H9 (cell line): ENCODE data around the gene ERAP2. TPM values are rescaled to one million over a fixed set of nuclear protein-coding genes. Genes with fewer than 3 reads are reported as not detected.

Experiments
- DNase-seq: peaks from one replicate; pipeline ENCODE4 v3.0.0-alpha.2; 2017
- H2AFZ ChIP-seq: one replicate; pipeline ENCODE4 v1.6.1; 2013; ENCODE audit warnings: mild to moderate bottlenecking, low read length, control low read depth, moderate library complexity
- H2AK5ac ChIP-seq: 2 replicates; pipeline ENCODE4 v1.6.1; 2013; ENCODE audit warnings: low read length, control low read depth, mixed read lengths; ENCODE audit not compliant: insufficient read length
- H2BK120ac ChIP-seq: one replicate; pipeline ENCODE4 v1.6.1; 2013; ENCODE audit warnings: low read depth, mild to moderate bottlenecking, low read length, control low read depth, inconsistent platforms; ENCODE audit not compliant: poor library complexity, severe bottlenecking
- H2BK12ac ChIP-seq: 2 replicates; pipeline ENCODE4 v1.6.1; 2013; ENCODE audit warnings: low read length, control low read depth, mixed read lengths, low read depth; ENCODE audit not compliant: insufficient read length
- H2BK15ac ChIP-seq: 2 replicates; pipeline ENCODE4 v1.6.1; 2013; ENCODE audit warnings: low read depth, low read length, control low read depth
- H2BK20ac ChIP-seq: one replicate; pipeline ENCODE4 v1.6.1; 2013; ENCODE audit warnings: low read depth, mild to moderate bottlenecking, low read length, control low read depth, inconsistent platforms; ENCODE audit not compliant: poor library complexity, severe bottlenecking
- H2BK5ac ChIP-seq: 2 replicates; pipeline ENCODE4 v1.6.1; 2013; ENCODE audit warnings: low read length, control low read depth, mixed read lengths; ENCODE audit not compliant: insufficient read length
- H3K14ac ChIP-seq: 2 replicates; pipeline ENCODE4 v1.6.1; 2013; ENCODE audit warnings: low read length, control low read depth; ENCODE audit not compliant: insufficient read depth
- H3K18ac ChIP-seq: 2 replicates; pipeline ENCODE4 v1.6.1; 2013; ENCODE audit warnings: low read depth, mild to moderate bottlenecking, mixed read lengths, low read length, control low read depth; ENCODE audit not compliant: insufficient read length
- H3K23ac ChIP-seq: 2 replicates; pipeline ENCODE4 v1.6.1; 2013; ENCODE audit warnings: low read length, control low read depth, mixed read lengths, low read depth; ENCODE audit not compliant: insufficient read length
- H3K23me2 ChIP-seq: 2 replicates; pipeline ENCODE4 v1.6.1; 2013; ENCODE audit warnings: low read depth, mild to moderate bottlenecking, mixed read lengths, low read length, control low read depth; ENCODE audit not compliant: insufficient read length, poor library complexity, severe bottlenecking
- H3K27ac ChIP-seq: 2 replicates; pipeline ENCODE4 v1.5.1; 2013; ENCODE audit warnings: low read length, control low read depth, mixed read lengths, low read depth; ENCODE audit not compliant: insufficient read length
- H3K27me3 ChIP-seq: 2 replicates; pipeline ENCODE4 v1.6.1; 2013; ENCODE audit warnings: low read length, control low read depth, inconsistent platforms; ENCODE audit not compliant: insufficient read depth
- H3K4ac ChIP-seq: 2 replicates; pipeline ENCODE4 v1.6.1; 2013; ENCODE audit warnings: low read depth, mild to moderate bottlenecking, control low read depth, inconsistent platforms, low read length, moderate library complexity
- H3K4me1 ChIP-seq: 2 replicates; pipeline ENCODE4 v1.6.1; 2013; ENCODE audit warnings: low read length, control low read depth, inconsistent platforms; ENCODE audit not compliant: insufficient read depth
- H3K4me2 ChIP-seq: 2 replicates; pipeline ENCODE4 v1.6.1; 2013; ENCODE audit warnings: low read length, control low read depth, mixed read lengths; ENCODE audit not compliant: insufficient read length, insufficient read depth
- H3K56ac ChIP-seq: 2 replicates; pipeline ENCODE4 v1.6.1; 2013; ENCODE audit warnings: low read depth, mild to moderate bottlenecking, mixed read lengths, low read length, control low read depth; ENCODE audit not compliant: insufficient read length
- H3K79me1 ChIP-seq: 2 replicates; pipeline ENCODE4 v1.6.1; 2013; ENCODE audit warnings: low read depth, mild to moderate bottlenecking, moderate library complexity, low read length, control low read depth, inconsistent platforms; ENCODE audit not compliant: insufficient read depth, poor library complexity, severe bottlenecking
- H3K79me2 ChIP-seq: 2 replicates; pipeline ENCODE4 v1.6.1; 2013; ENCODE audit warnings: low read length, control low read depth, inconsistent platforms; ENCODE audit not compliant: insufficient read depth
- H3K9ac ChIP-seq: 2 replicates; pipeline ENCODE4 v1.6.1; 2013; ENCODE audit warnings: low read length, control low read depth, mixed read lengths; ENCODE audit not compliant: insufficient read length; ENCODE audit errors: extremely low read depth
- H3K9me3 ChIP-seq: one replicate; pipeline ENCODE4 v1.6.1; 2013; ENCODE audit warnings: low read depth, low read length, inconsistent platforms; ENCODE audit not compliant: control insufficient read depth
- H3T11ph ChIP-seq: one replicate; pipeline ENCODE4 v1.6.1; 2013; ENCODE audit warnings: mild to moderate bottlenecking, low read length, control low read depth, inconsistent platforms
- H4K20me1 ChIP-seq: one replicate; pipeline ENCODE4 v1.6.1; 2013; ENCODE audit not compliant: control insufficient read depth, insufficient read length, insufficient read depth
- H4K5ac ChIP-seq: 2 replicates; pipeline ENCODE4 v1.6.1; 2013; ENCODE audit warnings: low read depth, mild to moderate bottlenecking, mixed read lengths, low read length, control low read depth; ENCODE audit not compliant: insufficient read length
- H4K8ac ChIP-seq: replicated peaks from 2 replicates; pipeline ENCODE4 v1.6.1; 2013; ENCODE audit warnings: low read length, control low read depth, mixed read lengths, low read depth; ENCODE audit not compliant: insufficient read length
- H4K91ac ChIP-seq: 2 replicates; pipeline ENCODE4 v1.6.1; 2013; ENCODE audit warnings: low read depth, mild to moderate bottlenecking, moderate library complexity, mixed read lengths, low read length, control low read depth; ENCODE audit not compliant: insufficient read length
- H3K27ac Mint-ChIP-seq, 3 experiments: 2 replicates in 2 of 3; 3 replicates in 1 of 3; pipeline ENCODE4 v1.8.0; 2020 to 2021; ENCODE audit warnings: mixed read lengths in 3 of 3, mild to moderate bottlenecking in 1 of 3, moderate library complexity in 1 of 3
- H3K27me3 Mint-ChIP-seq: 2 replicates; pipeline ENCODE4 v1.8.0; 2021; ENCODE audit warnings: low read depth, mild to moderate bottlenecking, moderate library complexity, mixed read lengths
- H3K36me3 Mint-ChIP-seq, 3 experiments: 2 replicates in 2 of 3; 3 replicates in 1 of 3; pipeline ENCODE4 v1.8.0; 2020 to 2021; ENCODE audit warnings: low read depth in 3 of 3, mixed read lengths in 3 of 3; ENCODE audit not compliant: insufficient read depth in 1 of 3
- H3K4me1 Mint-ChIP-seq, 2 experiments: 2 replicates each; pipeline ENCODE4 v1.8.0; 2020; ENCODE audit warnings: mixed read lengths in 2 of 2
- H3K4me3 Mint-ChIP-seq, 2 experiments: 2 replicates in 1 of 2; 3 replicates in 1 of 2; pipeline ENCODE4 v1.8.0; 2020 to 2021; ENCODE audit warnings: mild to moderate bottlenecking in 2 of 2, mixed read lengths in 2 of 2, moderate library complexity in 1 of 2
- H3K9me3 Mint-ChIP-seq, 2 experiments: 2 replicates in 1 of 2; 3 replicates in 1 of 2; pipeline ENCODE4 v1.8.0; 2020; ENCODE audit warnings: mild to moderate bottlenecking in 2 of 2, mixed read lengths in 2 of 2, moderate library complexity in 1 of 2
- CTCF ChIP-seq: fragments of 200-600 bp; sonication (generic); conservative IDR thresholded peaks from 3 replicates; pipeline ENCODE4 v1.8.0; 2021; ENCODE audit warnings: antibody characterized with exemption, mild to moderate bottlenecking
- WGBS: extraction: QIAGEN DNeasy Blood & Tissue Kit; methylation state at CpG from one replicate; pipeline ENCODE4 v1.1.7; 2013; ENCODE audit warnings: missing lambda C conversion rate, low lambda C conversion rate, mixed read lengths; ENCODE audit not compliant: insufficient read length; ENCODE audit errors: extremely low coverage; 5-methylcytosine and 5-hydroxymethylcytosine counted together
- total RNA-seq: library from RNA; stranded (reverse); gene quantifications from 2 replicates; pipeline ENCODE4 v1.2.1, GENCODE V29; 2021

The ERAP2 gene
- total RNA-seq, 1 experiment from 2014 or later = 0.09 TPM

- Histone ChIP-seq H2BK20ac (no peak overlapping the region), H2BK120ac (no peak overlapping the region), H2BK15ac (no peak overlapping the region), H3K4ac (no peak overlapping the region), H2BK5ac (no peak overlapping the region), H3K23me2 (no peaks in the 10 kb centered on the region), H4K5ac (no peak overlapping the region), H3K14ac (no peak overlapping the region), H3T11ph (no peak overlapping the region), H3K79me1 (no peaks in the 10 kb centered on the region), H4K91ac (no peak overlapping the region), H3K9ac (no peak overlapping the region), H4K8ac (no peak overlapping the region), H3K18ac (no peak overlapping the region), H3K23ac (no peak overlapping the region), H3K4me2 (no peak overlapping the region), H3K4me1 (no peaks in the 10 kb centered on the region), H4K20me1 (no peaks in the 10 kb centered on the region), H2BK12ac (no peak overlapping the region), H3K27ac (no peak overlapping the region), H2AK5ac (no peak overlapping the region), H3K79me2 (no peaks in the 10 kb centered on the region), H2AFZ (no peak overlapping the region), H3K56ac (no peak overlapping the region), H3K9me3 (no peaks in the 10 kb centered on the region), H3K27me3 (no peaks in the 10 kb centered on the region)
- Mint-ChIP-seq H3K9me3 (no peaks in the 10 kb centered on the region), H3K36me3 (no peaks in the 10 kb centered on the region), H3K4me3 (no peak overlapping the region), H3K4me1 (no peaks in the 10 kb centered on the region), H3K27ac (no peak overlapping the region), H3K27me3 (no peaks in the 10 kb centered on the region)
- DNase-seq = no peak
- no peak for TF ChIP-seq CTCF
- WGBS = no CpG with 5 or more reads among the region's 3 CpGs
Measured at GRCh38 chr5:96902876-96903275, 26.6 kb downstream of the ERAP2 start.
